Measurements from ENCODE around the gene NPEPL1.

The NPEPL1 gene

DNA sequence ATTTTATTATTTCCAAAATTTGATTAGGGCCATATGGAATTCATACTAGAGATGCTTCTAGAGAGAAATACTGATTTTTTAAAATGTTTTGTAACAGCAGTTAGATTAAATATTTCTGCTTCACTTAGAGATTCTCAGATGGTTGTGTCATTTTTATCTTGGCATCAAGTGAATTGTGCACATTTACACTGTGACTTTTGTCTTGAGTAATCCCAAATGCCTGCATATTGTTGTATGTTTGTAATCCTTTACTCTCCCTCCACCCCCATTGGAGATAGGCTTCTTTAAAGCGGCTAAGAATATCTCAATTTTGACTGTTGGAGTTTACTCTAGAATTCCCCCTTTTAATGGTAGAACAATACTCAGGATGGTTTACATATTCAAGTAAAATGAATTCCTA, 22.5 kb upstream of the NPEPL1 start:
- POLR2A ChIA-PET = no interaction called here
- CTCF ChIA-PET = interaction anchor here (1.3 kb wide), 1 partner anchor 16 kb away, joined by 4 read pairs; no protein-coding TSS in a partner anchor
- DNase-seq (ENCODE audit: extremely low spot score) = no peak
- TF ChIP-seq, protein P1, sequence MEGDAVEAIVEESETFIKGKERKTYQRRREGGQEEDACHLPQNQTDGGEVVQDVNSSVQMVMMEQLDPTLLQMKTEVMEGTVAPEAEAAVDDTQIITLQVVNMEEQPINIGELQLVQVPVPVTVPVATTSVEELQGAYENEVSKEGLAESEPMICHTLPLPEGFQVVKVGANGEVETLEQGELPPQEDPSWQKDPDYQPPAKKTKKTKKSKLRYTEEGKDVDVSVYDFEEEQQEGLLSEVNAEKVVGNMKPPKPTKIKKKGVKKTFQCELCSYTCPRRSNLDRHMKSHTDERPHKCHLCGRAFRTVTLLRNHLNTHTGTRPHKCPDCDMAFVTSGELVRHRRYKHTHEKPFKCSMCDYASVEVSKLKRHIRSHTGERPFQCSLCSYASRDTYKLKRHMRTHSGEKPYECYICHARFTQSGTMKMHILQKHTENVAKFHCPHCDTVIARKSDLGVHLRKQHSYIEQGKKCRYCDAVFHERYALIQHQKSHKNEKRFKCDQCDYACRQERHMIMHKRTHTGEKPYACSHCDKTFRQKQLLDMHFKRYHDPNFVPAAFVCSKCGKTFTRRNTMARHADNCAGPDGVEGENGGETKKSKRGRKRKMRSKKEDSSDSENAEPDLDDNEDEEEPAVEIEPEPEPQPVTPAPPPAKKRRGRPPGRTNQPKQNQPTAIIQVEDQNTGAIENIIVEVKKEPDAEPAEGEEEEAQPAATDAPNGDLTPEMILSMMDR (IDR thresholded peaks at IDR 0.05; ENCODE audit: control extremely low read depth, extremely low read depth, low read depth, missing control alignments) = no peak

DNA sequence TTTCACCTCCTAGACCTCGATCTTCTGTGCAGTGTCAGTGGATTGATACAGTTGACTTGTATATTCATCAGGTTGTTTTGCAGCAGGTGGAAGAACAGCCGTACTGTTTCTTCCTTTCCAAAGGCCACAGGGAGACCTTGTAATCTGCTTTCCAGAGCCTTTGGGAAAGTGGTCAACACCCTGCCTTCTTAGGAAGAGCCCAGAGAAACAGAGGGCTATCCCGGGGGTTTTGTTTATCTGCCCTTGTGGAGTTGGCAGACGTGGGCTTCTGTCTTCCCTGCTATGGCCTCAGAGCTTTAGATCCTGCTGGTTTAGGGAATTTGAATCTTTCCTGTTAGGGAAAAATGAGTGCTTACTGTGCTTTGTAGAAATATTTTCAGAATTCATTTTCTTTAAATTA, 21.9 kb upstream of the NPEPL1 start:
- DNase-seq (ENCODE audit: extremely low spot score) = no peak
- ChIA-PET POLR2A (no interaction called here), CTCF (interaction anchor here (1.2 kb wide), 1 partner anchor 11 kb away, joined by 3 read pairs; no protein-coding TSS in a partner anchor)
- TF ChIP-seq, protein P1 (IDR thresholded peaks at IDR 0.05; ENCODE audit: control extremely low read depth, extremely low read depth, low read depth, missing control alignments) = no peak

GRCh38 chr20:58673119-58673518, 19.5 kb upstream of the NPEPL1 start:
- TF ChIP-seq, protein P1 (IDR thresholded peaks at IDR 0.05; ENCODE audit: control extremely low read depth, extremely low read depth, low read depth, missing control alignments) = no peak
- POLR2A ChIA-PET = no interaction called here
- CTCF ChIA-PET = interaction anchor here (0.7 to 1.9 kb wide), 4 partner anchors 9 to 20 kb away, joined by 3 to 6 read pairs (median 4); no protein-coding TSS in a partner anchor
- no peak for DNase-seq (ENCODE audit: extremely low spot score)

GRCh38 chr20:58675146-58675584, 17.4 kb upstream of the NPEPL1 start:
- DNase-seq (ENCODE audit: extremely low spot score) = no peak
- ChIA-PET POLR2A (no interaction called here), CTCF (no interaction called here)
- TF ChIP-seq, protein P1 (IDR thresholded peaks at IDR 0.05; ENCODE audit: control extremely low read depth, extremely low read depth, low read depth, missing control alignments) = no peak

DNA sequence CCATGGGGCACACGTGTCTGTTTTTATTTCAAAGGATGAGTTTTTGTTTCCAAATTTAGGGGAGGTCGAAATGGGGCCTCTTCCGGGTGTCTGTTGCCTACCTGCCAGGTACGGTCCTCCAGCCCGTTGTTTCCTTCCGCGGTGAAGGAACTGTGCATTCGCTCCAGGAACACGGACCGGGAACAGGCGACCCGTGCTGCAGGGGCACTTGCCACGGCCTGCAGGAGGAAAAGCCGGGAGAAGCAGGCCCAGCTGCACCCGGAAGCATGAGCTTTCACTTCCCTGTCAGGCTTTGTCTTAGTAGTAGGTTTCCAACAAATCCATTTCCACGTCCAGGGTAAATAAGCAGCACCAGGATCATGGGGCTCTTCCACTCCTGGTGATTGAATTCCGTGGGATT, 17.0 kb upstream of the NPEPL1 start:
- CTCF ChIA-PET = no interaction called here
- TF ChIP-seq, protein P1 (IDR thresholded peaks at IDR 0.05; ENCODE audit: control extremely low read depth, extremely low read depth, low read depth, missing control alignments) = no peak
- POLR2A ChIA-PET = no interaction called here

DNA sequence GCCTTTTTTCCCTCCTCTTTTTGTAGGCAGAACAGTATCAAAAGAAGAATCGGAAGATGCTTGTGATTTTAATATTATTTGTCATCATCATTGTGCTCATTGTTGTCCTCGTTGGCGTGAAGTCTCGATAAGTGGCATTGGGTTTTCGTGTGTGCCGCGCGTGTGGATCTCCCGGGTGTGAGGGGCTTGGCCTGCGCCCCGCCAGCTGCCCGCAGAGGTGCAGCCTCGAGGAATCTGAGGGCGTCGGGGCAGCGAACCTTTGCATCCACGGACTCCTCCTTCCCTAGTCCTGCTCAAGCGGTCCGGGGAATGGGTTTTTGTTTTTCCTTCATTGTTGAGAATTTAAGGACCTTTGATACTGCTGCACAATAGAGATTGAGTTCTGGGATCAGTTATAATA, 16.4 kb upstream of the NPEPL1 start:
- ChIA-PET CTCF (interaction anchor here (0.7 kb wide), 1 partner anchor 29 kb away, joined by 3 read pairs; no protein-coding TSS in a partner anchor), POLR2A (no interaction called here)
- no peak for DNase-seq (ENCODE audit: extremely low spot score)
- TF ChIP-seq, protein P1 (IDR thresholded peaks at IDR 0.05; ENCODE audit: control extremely low read depth, extremely low read depth, low read depth, missing control alignments) = no peak

More for the DNA sequence above, 17.0 kb upstream of the NPEPL1 start:
- DNase-seq (ENCODE audit: extremely low spot score) = no peak

Measured in GM10248 (cell line).